HG03432 (cell line): ENCODE results near the gene CEACAM18.
"Not testable (repeated sequence)": the region's sequence is repeated elsewhere in the genome, so short reads cannot be mapped to it uniquely, and the experiment has no call there.

Experiments
- ATAC-seq: cut with Tn5 transposase; IDR thresholded peaks from one replicate; pipeline ENCODE4 v1.9.1; 2021; ENCODE audit warnings: mild to moderate bottlenecking, moderate library complexity; ENCODE audit not compliant: unreplicated experiment

Gene CEACAM18

DNA sequence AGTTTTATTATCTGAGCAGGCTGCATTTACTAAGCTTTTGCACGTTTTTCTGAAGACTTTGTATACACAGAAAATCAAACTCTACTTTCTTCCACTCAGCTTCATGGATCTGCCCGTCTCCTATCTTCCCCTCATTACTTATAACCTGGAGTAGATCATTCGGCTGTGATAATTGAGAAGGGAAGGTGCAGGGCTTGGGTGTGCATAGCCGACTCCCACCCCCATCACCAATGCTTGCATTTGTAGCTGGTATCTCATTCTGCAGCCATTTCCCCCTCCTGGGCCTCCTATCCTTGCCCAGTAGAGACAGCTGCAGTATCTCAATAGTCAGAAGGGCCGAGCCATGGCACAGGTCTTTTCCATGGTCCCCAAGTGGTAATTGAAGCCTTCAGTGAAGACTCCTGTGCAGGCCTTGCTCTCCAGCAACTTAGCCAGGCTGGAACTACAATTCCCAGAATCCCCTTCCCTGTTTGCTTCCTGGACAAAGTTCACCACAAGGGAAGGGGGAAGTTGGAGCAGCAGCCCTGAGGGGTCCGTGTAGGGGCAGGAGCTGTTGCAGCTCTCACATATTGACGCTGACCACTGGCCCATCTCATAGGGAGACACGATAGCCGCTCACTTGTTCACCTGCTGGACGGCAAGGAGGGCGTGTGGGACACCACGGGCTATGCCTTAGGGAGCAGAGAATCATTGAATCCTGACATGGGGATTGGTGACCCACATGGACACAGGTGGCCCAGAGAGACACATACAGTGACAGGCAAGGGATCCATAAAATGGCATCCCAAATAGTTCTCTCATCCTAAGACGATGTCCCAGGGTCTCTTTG is 18.0 kb upstream of the CEACAM18 start:
- ATAC-seq: no peak

DNA sequence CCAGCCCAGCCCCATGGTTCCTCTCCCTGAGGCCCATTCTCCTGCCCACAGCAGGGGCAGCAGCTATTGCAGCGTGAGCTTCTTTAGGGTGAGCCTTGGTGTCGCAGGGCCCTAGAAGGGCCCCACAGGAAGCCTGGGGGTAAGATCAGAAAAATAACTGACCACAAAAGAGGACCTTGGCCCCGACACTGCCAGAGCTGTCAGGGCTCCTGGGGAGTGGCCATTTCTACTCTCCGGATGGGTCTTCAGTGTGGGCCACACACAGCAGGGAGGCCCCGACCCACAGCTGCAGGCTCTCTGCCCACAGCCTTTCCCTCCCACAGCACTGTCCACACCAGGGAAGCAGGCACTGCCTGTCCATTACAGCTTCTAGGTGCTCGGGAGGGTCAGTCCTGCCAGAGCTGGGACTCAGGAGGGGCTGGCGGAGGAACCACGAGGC is 16.6 kb upstream of the CEACAM18 start:
- ATAC-seq: no peak

DNA sequence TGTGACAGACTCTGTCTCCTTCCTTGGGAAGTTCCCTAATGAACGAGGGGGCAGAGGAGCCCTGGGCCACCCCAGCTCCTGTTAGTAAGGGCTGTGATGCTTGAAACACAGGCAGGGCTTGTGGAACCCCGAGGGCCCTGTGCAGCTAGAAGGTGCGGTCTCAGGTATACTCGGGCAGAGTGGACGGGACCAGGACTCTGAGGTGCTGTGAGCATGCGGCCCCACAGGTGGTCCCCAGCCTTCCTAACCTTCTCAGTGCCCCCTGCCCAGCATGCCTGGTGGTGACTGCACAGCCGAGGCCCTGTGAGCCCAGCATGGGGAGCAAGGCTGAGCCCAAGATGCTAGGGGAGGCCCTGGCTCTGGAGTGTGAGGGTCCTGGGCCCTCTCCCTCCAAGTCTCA is 16.1 kb upstream of the CEACAM18 start:
- ATAC-seq: no peak

DNA sequence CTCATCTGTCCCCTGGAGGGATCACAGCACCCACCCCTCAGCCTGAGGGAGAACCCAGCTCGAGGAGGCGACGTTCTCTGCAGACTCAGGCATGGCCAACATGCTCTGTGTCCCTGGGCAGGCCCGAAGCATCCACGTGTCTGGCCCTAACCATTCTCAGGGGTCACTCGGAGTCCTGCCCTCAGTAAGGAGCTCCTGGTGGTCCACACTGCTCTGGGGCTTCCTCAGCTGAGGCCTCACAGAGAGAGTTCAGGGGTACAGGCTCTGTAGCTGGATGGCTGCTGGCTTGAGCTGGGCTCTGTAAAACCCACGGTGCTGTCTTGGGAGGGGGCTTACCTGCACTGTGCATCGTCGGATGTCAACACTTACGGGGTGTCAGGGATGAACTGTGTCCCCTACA is 15.7 kb upstream of the CEACAM18 start:
- no peak for ATAC-seq

DNA sequence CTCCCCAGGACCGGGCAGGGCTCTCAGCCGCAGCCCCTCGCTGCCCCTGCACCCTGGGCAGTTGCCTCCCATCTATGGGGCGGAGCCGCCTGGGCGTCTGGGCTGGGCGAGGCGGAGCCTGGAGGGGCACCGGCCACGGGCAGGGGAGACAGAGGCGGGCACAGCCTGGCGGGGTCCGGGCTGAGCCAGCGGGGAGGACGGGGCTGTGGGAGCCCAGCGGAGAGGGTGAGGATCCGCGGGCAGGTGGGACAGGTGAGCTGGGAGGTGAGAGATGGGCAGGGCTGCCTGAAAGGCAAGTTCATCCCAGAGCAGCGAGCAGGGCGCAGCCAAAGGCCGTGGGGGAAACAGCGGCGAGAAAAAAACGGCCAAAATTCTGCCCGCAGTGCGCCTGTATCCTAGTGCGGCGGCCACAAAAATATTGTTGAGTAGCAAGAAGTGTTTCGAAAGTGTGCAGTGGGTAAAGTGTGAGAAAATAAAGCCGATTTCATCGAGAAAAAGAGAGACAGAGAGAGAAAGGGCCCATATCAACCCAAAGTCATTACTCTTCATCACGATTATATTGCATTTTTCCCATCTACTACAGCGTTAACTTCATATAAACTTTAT is 14.3 kb upstream of the CEACAM18 start:
- not testable (repeated sequence) for ATAC-seq

DNA sequence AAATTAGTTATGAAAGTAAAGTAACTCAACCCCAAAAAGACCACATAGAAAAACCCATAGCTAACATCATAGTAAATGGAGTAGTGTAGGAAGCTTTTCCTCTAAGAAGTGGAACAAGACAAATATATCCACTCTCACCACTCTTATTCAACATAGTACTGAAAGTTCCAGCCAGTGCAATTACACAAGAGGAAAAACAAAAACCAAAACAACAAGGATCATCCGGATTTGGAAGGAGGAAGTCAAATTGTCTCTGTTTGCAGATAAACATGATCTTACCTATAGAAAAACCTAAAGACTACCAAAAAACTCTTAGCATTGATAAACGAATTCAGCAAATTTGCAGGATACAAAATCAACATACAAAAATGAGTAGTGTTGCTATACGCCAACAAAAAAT is 11.6 kb upstream of the CEACAM18 start:
- ATAC-seq: no peak

DNA sequence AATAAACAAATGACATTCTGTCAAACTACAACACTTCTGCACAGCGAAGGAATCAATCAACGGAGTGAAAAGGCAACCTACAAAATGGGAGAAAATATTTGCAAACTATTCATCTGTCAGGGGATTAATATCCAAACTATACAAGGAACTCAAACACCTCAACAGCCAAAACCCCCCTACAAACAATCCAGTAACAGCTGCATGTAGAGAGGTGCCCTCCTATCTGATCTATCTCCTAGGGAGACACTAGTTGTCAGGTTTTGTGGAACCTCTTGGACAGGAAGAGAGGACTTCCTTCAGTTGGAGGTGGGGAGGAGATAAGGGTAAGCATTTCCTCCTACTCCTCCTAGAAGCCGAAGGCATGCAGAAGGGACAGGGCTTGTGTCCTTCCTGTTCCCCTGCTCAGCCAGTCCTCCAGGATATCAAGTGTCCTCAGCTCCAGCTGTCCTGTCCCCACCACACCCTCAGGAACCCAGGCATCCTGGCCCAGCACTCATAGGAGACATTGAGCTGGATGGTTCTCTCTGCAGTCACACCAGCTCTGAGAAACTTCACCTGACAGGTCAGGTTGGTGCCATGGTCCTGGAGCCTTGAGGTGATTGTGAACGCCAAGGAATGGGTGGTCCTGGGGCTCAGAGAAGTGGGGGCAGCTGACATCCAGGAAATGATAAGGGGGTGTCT is 10.3 kb upstream of the CEACAM18 start:
- ATAC-seq: no peak

DNA sequence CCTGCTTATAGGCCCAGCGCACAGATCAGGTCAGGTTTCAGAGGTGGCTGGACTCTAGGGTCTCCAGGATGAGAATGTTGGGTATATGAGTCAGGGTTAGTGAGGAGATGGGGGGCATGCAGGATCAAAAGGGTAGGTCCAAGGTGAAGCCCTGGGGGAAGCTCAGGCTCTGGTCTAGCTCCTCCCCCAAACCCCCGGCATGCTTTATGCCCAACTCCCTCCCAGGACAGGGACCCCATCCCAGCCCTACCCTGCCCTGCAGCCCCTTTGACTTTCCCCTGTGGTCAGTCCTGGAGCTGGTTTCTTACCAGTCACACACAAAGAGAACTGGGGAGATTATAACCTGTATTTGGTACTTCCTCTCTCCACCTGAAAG is 9.8 kb upstream of the CEACAM18 start:
- ATAC-seq: no peak

DNA sequence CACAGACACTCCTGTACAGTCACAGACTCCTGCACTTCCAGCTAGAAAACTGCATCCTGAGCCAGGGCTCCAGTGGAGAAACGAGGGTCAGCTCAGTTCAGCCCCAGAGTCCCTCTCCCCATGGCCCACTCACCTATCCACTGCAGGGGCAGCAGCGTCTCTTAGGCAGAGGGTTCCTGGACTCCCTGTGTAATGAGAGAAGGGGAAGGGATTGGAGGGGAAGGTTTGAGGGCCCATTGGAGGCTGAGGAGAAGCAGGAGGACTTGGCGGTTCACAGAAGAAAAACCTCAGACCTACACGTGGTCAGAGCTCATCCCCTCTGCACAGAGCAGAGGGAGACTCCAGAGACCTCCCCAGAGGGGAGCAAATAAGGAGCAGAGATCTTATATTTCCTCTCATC is 9.2 kb upstream of the CEACAM18 start:
- ATAC-seq: no peak

DNA sequence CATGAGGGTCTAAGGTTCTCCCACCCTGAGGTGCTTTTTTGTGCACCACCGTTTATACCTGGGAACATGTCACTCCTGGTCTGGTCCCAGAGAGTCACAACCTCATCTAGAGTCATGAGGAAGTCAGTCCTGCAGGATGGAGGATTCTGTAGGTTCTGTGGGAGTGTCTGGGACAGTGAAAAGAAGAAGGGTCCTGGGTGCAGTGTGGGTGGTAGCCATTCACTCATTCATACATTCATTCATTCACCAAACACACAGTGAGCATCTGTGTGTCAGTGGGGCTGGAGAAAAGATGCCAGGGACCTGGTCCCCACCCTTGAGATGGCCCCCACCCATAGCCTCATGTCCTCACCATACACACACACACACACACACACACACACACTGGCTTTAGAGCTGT is 8.7 kb upstream of the CEACAM18 start:
- ATAC-seq: no peak

DNA sequence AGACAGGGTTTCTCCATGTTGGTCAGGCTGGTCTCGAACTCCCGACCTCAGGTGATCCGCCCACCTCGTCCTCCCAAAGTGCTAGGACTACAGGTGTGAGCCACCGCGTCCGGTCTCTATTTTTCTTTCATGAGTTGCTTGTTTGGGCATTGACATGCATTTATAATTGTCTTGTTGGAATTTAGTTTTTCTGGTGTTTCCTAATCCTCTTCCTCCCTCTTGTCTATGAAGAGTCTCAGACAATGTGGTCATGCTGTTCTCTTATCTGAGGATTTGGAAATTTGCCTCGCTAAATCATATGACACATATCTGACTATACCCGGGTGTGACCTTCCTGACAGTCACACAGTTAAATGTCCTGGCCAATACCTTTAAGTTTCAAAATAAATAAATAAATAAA is 7.4 kb upstream of the CEACAM18 start:
- ATAC-seq: no peak

DNA sequence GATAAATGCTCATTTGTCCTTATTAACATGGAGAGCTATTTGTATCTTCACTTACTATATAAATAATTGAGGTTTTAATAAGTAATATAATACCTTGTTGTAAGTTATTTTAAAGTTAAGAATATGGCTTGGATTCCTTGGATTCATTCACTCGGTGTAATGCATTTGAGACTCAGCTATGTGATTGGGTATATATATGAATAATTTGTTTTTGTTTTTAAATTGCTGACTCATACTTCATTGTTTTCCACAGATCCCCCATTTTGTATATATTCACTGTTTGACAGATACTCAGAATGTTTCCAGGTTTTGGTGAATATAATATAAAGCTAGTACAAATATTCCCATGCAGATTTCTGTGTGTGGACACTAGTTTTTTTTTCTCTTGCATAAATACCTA is 6.8 kb upstream of the CEACAM18 start:
- no peak for ATAC-seq

DNA sequence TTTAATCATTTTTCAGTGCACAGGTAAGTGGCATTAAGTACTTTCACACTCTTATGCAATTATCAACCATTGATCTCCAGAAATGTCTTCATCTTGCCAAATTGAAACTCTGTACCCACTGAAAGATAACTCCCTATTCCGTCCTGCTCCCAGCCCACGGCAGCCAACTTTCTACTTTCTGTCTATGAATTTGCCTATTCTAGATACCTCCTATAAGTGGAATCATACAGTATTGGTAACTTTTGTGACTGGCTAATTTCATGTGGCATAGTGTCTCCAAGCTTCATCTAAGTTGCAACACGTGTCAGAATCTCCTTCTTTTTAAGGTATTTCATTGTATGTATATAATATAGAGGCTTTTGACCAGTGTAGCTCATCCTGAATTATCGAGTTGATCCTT is 5.7 kb upstream of the CEACAM18 start:
- ATAC-seq: no peak

DNA sequence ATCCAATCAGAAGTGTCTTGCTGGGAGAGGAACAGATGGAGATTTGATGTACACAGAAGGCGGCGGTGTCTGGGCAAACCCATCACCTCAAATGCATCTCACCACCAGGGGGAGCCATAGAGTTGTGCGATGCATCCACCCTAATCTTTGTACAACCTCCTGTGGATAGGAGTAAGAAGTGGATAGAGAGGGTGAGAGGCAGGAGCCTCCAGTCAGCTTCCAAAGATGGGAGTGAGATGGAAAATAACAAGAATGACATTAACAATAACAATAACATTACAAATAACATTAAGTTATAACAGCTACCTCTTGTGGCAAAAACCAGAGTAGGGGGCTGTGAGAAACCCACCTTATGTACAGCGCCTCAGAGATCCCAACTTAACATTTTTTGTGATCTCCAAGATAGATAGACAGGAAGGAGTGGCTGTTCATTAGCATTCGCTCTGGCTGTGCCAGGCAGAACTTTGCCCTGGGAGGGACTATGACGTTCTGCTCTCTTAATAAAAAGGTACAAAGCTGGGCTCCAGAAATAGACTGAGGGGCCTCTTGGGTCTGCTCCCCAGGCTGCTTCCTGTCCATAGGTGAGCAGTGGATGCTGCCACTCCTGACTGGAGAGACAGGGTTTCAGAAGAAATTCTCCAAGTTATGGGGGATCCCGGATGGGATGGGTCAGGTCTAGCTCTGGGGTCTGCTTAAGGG is 5.2 kb upstream of the CEACAM18 start:
- no peak for ATAC-seq

DNA sequence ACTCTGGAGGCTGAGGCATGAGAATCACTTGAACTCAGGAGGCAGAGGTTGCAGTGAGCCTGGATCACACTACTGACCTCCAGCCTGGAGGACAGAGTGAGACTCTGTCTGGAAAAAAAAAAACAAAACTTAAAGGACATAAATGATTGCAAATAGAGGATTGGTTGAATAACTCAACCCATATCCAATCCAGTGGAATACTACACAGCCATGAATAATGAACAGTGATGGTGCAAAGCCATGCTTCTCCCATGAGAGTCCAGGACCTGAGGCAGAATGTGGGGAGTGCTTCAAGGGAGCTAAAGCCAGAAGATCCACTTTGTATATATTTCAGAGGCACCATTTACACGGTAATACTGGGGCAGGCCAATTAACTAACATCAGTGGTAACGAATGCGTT is 2.2 kb upstream of the CEACAM18 start:
- ATAC-seq: no peak

DNA sequence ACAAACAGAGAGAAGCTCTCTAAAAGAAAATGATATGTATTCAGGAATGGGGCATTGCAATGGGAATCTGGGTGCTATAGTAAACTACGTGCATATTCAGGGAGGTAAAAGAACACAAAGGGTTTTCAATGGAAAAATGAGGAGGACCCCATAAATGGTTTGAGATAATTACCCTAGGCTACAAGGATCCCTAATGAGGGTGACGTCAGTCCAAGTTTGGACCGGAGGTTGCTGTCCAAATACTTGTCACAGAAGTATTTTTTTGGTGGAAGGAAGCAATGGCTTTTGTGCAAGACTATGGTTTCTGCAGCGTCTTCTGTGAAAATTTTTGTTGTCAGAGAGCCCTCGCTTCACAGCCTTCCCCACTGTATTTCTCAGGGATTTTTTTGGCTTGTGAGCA is 995 bp upstream of the CEACAM18 start:
- ATAC-seq: no peak

DNA sequence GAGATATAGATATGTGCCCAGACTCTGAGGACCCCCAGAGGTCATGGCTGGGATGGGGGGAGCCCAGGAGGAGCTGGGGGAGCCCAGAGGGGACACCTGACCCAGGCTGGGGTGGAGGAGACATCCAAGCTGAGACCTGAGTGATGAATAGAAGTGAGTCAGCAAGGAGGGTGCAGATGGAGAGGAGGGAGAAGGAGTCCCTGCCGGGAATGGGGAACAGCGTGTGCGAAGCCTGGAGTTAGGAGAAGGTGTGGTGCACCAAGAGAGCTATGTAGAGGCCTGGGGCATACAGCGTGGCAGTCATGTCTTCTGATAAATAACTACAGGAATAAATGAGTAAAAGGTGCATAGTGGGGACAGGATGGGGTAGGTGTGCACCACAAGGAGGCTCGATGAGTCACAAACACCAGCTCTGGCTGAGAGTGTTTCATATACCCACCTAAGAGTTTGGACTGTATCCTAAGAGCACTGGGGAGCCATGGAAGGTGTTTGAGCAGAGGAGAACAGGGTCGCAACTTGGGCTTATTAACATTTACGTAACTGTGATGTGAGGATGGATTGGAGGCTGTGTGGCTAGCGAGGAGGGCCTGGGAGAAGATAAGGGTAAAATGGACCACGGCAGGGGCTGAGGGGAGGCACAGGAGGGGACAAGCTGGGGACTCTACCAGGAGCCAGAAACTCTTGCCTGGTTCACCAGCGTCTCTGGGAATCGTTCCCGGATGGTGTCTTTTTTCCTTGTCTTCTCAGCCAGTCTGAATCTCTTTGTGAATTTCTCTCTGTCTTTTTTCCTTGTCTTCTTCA is 1.4 kb downstream of the CEACAM18 start:
- no peak for ATAC-seq

DNA sequence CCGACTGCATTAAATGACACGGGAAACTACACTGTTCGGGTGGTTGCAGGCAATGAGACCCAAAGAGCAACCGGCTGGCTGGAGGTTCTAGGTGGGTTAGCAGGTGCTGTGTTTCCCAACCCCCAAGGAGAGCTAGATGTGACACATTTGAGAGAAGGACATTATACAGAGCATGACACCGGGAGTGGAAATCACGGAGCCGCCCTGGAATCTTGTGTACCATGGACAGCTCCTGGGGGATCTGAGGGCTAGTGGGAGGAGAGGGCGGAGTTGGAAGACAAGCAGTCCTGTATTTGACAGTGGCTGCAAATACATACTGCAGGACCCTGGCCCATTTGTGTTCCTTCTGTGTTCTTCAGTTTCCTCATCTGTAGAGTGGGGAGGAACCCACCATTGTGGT is 2.3 kb downstream of the CEACAM18 start:
- ATAC-seq: no peak

DNA sequence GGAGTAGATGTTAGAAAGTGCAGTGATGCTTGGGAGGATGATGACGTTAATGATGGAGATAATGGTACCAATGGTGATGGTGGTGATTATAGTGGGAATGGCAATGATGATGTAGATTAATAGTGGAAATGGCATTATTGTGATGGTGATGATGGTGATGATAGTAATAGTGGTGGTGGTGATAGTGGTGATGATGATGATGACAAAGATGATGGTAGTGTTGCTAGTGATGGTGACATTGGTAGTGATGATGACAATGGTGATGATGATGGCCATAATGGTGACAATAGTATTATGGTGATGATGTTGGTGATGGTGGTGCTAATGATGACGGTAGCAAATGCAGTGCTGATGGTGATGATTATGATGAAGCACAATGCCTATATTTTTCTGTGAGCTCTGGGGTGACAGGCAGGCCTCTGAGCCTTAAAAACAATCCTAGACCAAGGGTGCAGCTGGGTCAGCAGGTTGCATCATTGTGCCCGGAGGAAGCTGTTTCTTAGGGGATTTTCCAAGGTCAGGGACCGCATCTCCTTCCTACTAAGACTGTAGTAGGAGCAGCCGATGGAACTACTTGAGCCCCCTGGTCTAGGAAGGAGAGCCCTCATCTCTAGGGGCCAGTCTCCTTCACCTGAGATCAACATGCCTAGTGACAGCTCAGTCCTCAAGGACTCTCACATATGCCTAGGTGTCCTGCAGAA is 7.8 kb downstream of the CEACAM18 start:
- no peak for ATAC-seq

DNA sequence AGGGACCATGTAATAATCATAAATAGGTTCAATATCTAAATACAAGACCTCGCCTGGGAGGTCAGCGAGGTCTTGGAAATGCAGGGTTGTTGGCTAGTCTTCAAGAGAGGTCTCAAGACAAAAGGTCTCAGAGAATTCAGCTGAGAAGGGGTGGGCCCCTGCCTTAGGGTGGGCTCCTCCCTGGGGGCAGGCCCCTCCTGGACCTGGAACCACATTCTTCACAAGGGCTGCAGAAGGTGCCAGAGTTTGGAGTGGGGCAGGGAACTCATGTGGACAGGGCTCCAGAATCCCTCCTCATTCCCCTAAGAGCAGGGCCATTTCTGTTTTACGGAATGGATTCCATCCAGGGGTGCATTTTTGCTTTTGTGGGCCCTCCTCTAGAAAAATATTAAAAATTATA is 10.2 kb downstream of the CEACAM18 start:
- ATAC-seq: no peak
